PC-9 (cell line): ENCODE data around the gene DNAJB1. TPM values are rescaled to one million over a fixed set of nuclear protein-coding genes. Genes with fewer than 3 reads are reported as not detected.

Source experiments
- BruUV-seq: library from RNA; stranded (reverse); fragments of 400-500 nt; replicated peaks from 2 replicates; lab custom pipeline; 2021; lab: Mats Ljungman, UMichigan
- CTCF ChIA-PET: fragments of 300-600 bp; sonication (Branson Sonifier 250); formaldehyde crosslinking; loops from one replicate; lab custom pipeline; 2022; ENCODE audit warnings: antibody characterized with exemption; lab: Charles Lee
- POLR2A ChIA-PET: fragments of 300-600 bp; sonication (Branson Sonifier 250); formaldehyde crosslinking; loops from one replicate; lab custom pipeline; 2022; ENCODE audit warnings: antibody characterized with exemption; ENCODE audit not compliant: unreplicated experiment; lab: Charles Lee
- DNase-seq, 2 experiments: peaks; one replicate each; pipeline versions ENCODE4 v3.0.0 to v3.0.0-alpha.2; 2015 to 2022; ENCODE audit warnings: mixed read lengths in 1 of 2
- H2AFZ ChIP-seq: fragments of 200-600 bp; sonication (generic); 2 replicates; pipeline ENCODE4 v1.8.1; 2017; ENCODE audit warnings: antibody characterized with exemption
- H3F3A ChIP-seq: fragments of 200-600 bp; sonication (generic); 2 replicates; pipeline ENCODE4 v1.8.1; 2017; ENCODE audit warnings: antibody characterized with exemption, mild to moderate bottlenecking, low read depth; ENCODE audit not compliant: insufficient read depth
- H3K27ac ChIP-seq: fragments of 200-600 bp; sonication (generic); 2 replicates; pipeline ENCODE4 v1.6.1; 2016; ENCODE audit warnings: mixed run types
- H3K27me3 ChIP-seq: fragments of 200-600 bp; sonication (generic); 2 replicates; pipeline ENCODE4 v1.6.1; 2016; ENCODE audit warnings: low read depth, mixed run types; ENCODE audit not compliant: insufficient read depth
- H3K36me3 ChIP-seq: fragments of 200-600 bp; sonication (generic); 2 replicates; pipeline ENCODE4 v1.6.1; 2016; ENCODE audit warnings: low read depth, mixed run types
- H3K4me1 ChIP-seq: fragments of 200-600 bp; sonication (generic); replicated peaks from 2 replicates; pipeline ENCODE4 v1.6.1; 2016; ENCODE audit warnings: mixed run types; ENCODE audit not compliant: insufficient read depth
- H3K4me2 ChIP-seq: fragments of 200-600 bp; sonication (generic); 2 replicates; pipeline ENCODE4 v1.6.1; 2017; ENCODE audit warnings: mixed run types
- H3K4me3 ChIP-seq: fragments of 200-600 bp; sonication (generic); 2 replicates; pipeline ENCODE4 v1.6.1; 2016; ENCODE audit warnings: mixed run types
- H3K79me2 ChIP-seq: fragments of 200-600 bp; sonication (generic); 2 replicates; pipeline ENCODE4 v1.6.1; 2017; ENCODE audit warnings: low read depth, mixed run types
- H3K9me2 ChIP-seq: fragments of 200-600 bp; sonication (generic); 2 replicates; pipeline ENCODE4 v1.8.1; 2017; ENCODE audit warnings: mild to moderate bottlenecking; ENCODE audit not compliant: insufficient read depth
- H3K9me3 ChIP-seq: fragments of 200-600 bp; sonication (generic); 2 replicates; pipeline ENCODE4 v1.8.1; 2016; ENCODE audit warnings: low read depth; ENCODE audit not compliant: insufficient read depth
- H4K20me1 ChIP-seq: fragments of 200-600 bp; sonication (generic); 2 replicates; pipeline ENCODE4 v1.8.1; 2017; ENCODE audit not compliant: insufficient read depth
- CTCF ChIP-seq: fragments of 200-600 bp; sonication (generic); conservative IDR thresholded peaks from 2 replicates; pipeline ENCODE4 v1.6.1; 2017; ENCODE audit warnings: mixed run types, antibody characterized with exemption, mild to moderate bottlenecking, moderate library complexity
- EZH2 ChIP-seq: fragments of 200-600 bp; sonication (generic); IDR thresholded peaks from 2 replicates; pipeline ENCODE4 v1.8.0; 2017; ENCODE audit warnings: antibody characterized with exemption, low read depth
- intact Hi-C: fragments of 100-400 bp; cut with micrococcal nuclease; formaldehyde crosslinking; loops from one replicate; pipeline ENCODE4 v1.10.0; 2022; ENCODE audit not compliant: unreplicated experiment
- total RNA-seq: library from RNA; stranded (reverse); gene quantifications from 2 replicates; pipeline ENCODE4 v1.2.3, GENCODE V29; 2021

Gene DNAJB1
- total RNA-seq, 1 experiment from 2014 or later: 159 TPM

- peaks cover 18% of the 10 kb centered on the region for H4K20me1 ChIP-seq
- intact Hi-C loops: no loop called here
Observed at GRCh38 chr19:14471436-14472187, 46.6 kb downstream of the DNAJB1 start.

GRCh38 chr19:14470031-14470876 is 47.9 kb downstream of the DNAJB1 start:
- Histone ChIP-seq H3K79me2 (no peaks in the 10 kb centered on the region), H3K27me3 (no peaks in the 10 kb centered on the region), H3K9me2 (no peaks in the 10 kb centered on the region), H3F3A (peaks cover 36% of the 10 kb centered on the region), H4K20me1 (peaks cover 24% of the 10 kb centered on the region), H2AFZ (no peak overlapping the region), H3K9me3 (no peaks in the 10 kb centered on the region; the same call in 1 of the 2 replicates), H3K4me3 (no peak overlapping the region), H3K27ac (no peak overlapping the region), H3K4me2 (no peak overlapping the region), H3K36me3 (peaks cover 26% of the 10 kb centered on the region), H3K4me1 (0 out of 2 replicates have a peak, but pooled peaks cover under 1% of the 10 kb centered on the region)
- TF ChIP-seq EZH2: no peak
- TF ChIP-seq CTCF: no peak
- ChIA-PET CTCF (no interaction called here), POLR2A (no interaction called here)
- TSS peak; percentile 28 for BruUV-seq
- intact Hi-C loops: no loop called here
- DNase-seq: no peak

More at GRCh38 chr19:14471436-14472187, 46.6 kb downstream of the DNAJB1 start:
- Histone ChIP-seq H3K4me1 (peaks cover 13% of the 10 kb centered on the region), H3K4me2 (no peak overlapping the region), H3K36me3 (peaks cover 25% of the 10 kb centered on the region), H3K79me2 (no peaks in the 10 kb centered on the region), H3K4me3 (no peak overlapping the region), H3K9me3 (no peaks in the 10 kb centered on the region), H3F3A (peaks cover 44% of the 10 kb centered on the region), H3K9me2 (no peaks in the 10 kb centered on the region), H3K27me3 (no peaks in the 10 kb centered on the region), H2AFZ (no peak overlapping the region), H3K27ac (no peak overlapping the region)
- ChIA-PET CTCF (interaction anchor here (0.6 to 0.7 kb wide), 4 partner anchors 17 to 901 kb away, joined by 4 to 13 read pairs (median 8); no protein-coding TSS in a partner anchor), POLR2A (no interaction called here)
- TF ChIP-seq CTCF: no peak
- TF ChIP-seq EZH2: no peak
- no TSS peak for BruUV-seq
- no peak for DNase-seq

GRCh38 chr19:14467816-14468215 is 50.4 kb downstream of the DNAJB1 start:
- H3K27me3 ChIP-seq: no peaks in the 10 kb centered on the region
- H3K9me3 ChIP-seq: no peaks in the 10 kb centered on the region; the same call in 1 of the 2 replicates
- ChIA-PET POLR2A (no interaction called here), CTCF (interaction anchor here (0.6 to 0.8 kb wide), 4 partner anchors 34 to 695 kb away, joined by 3 to 12 read pairs (median 4); no protein-coding TSS in a partner anchor)
- DNase-seq: peak in 1 of 2 experiments; percentile 51
- peaks cover 24% of the 10 kb centered on the region for H3F3A ChIP-seq
- intact Hi-C loops: no loop called here
- peaks cover 32% of the 10 kb centered on the region for H3K36me3 ChIP-seq
- H2AFZ ChIP-seq: no peak overlapping the region
- peaks cover 21% of the 10 kb centered on the region for H4K20me1 ChIP-seq
- H3K4me3 ChIP-seq: no peak overlapping the region
- no peak overlapping the region for H3K4me2 ChIP-seq
- H3K4me1 ChIP-seq: no peaks in the 10 kb centered on the region
- H3K79me2 ChIP-seq: no peaks in the 10 kb centered on the region
- no peaks in the 10 kb centered on the region for H3K9me2 ChIP-seq
- BruUV-seq: no TSS peak
- H3K27ac ChIP-seq: no peak overlapping the region
- peak; percentile 47 for TF ChIP-seq CTCF
- TF ChIP-seq EZH2: no peak
